HG02973 (cell line): ENCODE measurements around the gene PFKP.

Experiments used
- ATAC-seq: cut with Tn5 transposase; IDR thresholded peaks from one replicate; pipeline ENCODE4 v1.9.1; 2021; ENCODE audit warnings: moderate library complexity; ENCODE audit not compliant: unreplicated experiment

The PFKP gene

GRCh38 chr10:3111621-3112163, 44.3 kb downstream of the PFKP start:
- no peak for ATAC-seq

GRCh38 chr10:3113343-3113720, 46.0 kb downstream of the PFKP start:
- no peak for ATAC-seq

GRCh38 chr10:3115685-3116084, 48.3 kb downstream of the PFKP start:
- no peak for ATAC-seq

GRCh38 chr10:3116508-3117100, 49.3 kb downstream of the PFKP start:
- no peak for ATAC-seq

- ATAC-seq = no peak
Measured at GRCh38 chr10:3117486-3117885, 50.1 kb downstream of the PFKP start.

GRCh38 chr10:3118641-3119091, 51.3 kb downstream of the PFKP start:
- no peak for ATAC-seq

GRCh38 chr10:3119796-3120459, 52.6 kb downstream of the PFKP start:
- no peak for ATAC-seq

- no peak for ATAC-seq
Measured at GRCh38 chr10:3122034-3122433, 54.7 kb downstream of the PFKP start.

- ATAC-seq = no peak
Measured at GRCh38 chr10:3122486-3123205, 55.3 kb downstream of the PFKP start.

GRCh38 chr10:3123571-3124411, 56.4 kb downstream of the PFKP start:
- ATAC-seq = no peak

- ATAC-seq = no peak
Measured at GRCh38 chr10:3124412-3125175, 57.2 kb downstream of the PFKP start.

GRCh38 chr10:3125527-3126170, 58.3 kb downstream of the PFKP start:
- no peak for ATAC-seq

GRCh38 chr10:3126249-3126648, 58.9 kb downstream of the PFKP start:
- no peak for ATAC-seq

- no peak for ATAC-seq
Measured at GRCh38 chr10:3126741-3127346, 59.5 kb downstream of the PFKP start.

- ATAC-seq = no peak
Measured at GRCh38 chr10:3127921-3128320, 60.6 kb downstream of the PFKP start.

GRCh38 chr10:3128379-3129130, 61.2 kb downstream of the PFKP start:
- ATAC-seq = no peak

GRCh38 chr10:3129581-3130340, 62.4 kb downstream of the PFKP start:
- ATAC-seq = no peak

- ATAC-seq = no peak
Measured at GRCh38 chr10:3131098-3131497, 63.8 kb downstream of the PFKP start.
